Hematopoietic multipotent progenitor cell treated with erythropoietin and hydrocortisone succinate and interleukin-3 and kit ligand, for 17 days (in vitro differentiated cells): ENCODE measurements around the gene DSP.

Experiments
- DNase-seq: peaks from one replicate; pipeline ENCODE4 v3.0.0-alpha.2; 2015; ENCODE audit warnings: low spot score

Gene DSP, protein sequence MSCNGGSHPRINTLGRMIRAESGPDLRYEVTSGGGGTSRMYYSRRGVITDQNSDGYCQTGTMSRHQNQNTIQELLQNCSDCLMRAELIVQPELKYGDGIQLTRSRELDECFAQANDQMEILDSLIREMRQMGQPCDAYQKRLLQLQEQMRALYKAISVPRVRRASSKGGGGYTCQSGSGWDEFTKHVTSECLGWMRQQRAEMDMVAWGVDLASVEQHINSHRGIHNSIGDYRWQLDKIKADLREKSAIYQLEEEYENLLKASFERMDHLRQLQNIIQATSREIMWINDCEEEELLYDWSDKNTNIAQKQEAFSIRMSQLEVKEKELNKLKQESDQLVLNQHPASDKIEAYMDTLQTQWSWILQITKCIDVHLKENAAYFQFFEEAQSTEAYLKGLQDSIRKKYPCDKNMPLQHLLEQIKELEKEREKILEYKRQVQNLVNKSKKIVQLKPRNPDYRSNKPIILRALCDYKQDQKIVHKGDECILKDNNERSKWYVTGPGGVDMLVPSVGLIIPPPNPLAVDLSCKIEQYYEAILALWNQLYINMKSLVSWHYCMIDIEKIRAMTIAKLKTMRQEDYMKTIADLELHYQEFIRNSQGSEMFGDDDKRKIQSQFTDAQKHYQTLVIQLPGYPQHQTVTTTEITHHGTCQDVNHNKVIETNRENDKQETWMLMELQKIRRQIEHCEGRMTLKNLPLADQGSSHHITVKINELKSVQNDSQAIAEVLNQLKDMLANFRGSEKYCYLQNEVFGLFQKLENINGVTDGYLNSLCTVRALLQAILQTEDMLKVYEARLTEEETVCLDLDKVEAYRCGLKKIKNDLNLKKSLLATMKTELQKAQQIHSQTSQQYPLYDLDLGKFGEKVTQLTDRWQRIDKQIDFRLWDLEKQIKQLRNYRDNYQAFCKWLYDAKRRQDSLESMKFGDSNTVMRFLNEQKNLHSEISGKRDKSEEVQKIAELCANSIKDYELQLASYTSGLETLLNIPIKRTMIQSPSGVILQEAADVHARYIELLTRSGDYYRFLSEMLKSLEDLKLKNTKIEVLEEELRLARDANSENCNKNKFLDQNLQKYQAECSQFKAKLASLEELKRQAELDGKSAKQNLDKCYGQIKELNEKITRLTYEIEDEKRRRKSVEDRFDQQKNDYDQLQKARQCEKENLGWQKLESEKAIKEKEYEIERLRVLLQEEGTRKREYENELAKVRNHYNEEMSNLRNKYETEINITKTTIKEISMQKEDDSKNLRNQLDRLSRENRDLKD (N-terminal part only)

DNA sequence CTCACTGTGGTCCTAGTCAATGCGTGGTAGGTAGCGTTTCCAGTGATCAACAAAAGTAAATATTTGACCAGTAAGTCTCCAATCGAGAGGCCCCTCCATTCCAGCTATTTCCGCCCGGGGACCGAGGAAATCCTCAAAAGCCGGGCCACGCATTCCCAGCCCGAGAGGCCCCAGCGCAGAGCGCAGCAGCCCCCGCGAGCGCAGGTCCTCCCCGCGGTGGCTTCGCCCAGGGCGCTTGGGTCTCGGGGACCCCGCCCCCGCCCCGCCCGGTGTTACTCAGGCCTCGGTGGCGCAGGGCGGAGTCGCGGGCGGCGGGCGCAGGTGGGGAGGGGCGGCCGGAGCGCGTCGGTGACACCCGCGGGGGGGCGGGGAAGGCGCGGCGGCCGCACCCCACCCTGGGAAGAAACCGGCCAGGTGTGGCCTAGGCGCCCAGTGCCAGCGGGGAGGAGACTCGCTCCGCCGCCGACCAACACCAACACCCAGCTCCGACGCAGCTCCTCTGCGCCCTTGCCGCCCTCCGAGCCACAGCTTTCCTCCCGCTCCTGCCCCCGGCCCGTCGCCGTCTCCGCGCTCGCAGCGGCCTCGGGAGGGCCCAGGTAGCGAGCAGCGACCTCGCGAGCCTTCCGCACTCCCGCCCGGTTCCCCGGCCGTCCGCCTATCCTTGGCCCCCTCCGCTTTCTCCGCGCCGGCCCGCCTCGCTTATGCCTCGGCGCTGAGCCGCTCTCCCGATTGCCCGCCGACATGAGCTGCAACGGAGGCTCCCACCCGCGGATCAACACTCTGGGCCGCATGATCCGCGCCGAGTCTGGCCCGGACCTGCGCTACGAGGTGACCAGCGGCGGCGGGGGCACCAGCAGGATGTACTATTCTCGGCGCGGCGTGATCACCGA lies at the start of gene DSP:
Gene DSP (plus strand): TSS at position 497 of the 890 bp plus-strand sequence. CDS start 245 bp downstream, at position 742.
- DNase-seq: no peak

DNA sequence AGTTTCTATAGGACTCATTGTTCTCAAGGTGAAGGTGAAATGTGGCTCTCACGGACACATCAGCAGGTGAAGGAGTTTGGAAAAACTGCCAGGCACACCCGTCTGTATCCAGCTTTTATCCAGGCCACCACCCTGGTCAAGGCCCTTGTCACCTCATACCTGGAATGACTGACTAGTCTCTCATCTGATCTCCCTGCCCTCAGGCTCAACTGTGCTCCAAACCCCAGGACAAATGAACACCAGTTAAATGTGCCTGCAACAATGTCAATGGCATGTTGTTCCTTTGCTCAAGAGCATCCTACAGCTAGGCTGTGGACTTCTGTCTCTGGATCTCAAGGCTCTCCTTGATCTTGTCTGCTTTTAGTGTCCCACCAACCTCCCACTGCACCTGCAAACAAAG lies 47.6 kb upstream of the DSP start:
- DNase-seq: no peak

DNA sequence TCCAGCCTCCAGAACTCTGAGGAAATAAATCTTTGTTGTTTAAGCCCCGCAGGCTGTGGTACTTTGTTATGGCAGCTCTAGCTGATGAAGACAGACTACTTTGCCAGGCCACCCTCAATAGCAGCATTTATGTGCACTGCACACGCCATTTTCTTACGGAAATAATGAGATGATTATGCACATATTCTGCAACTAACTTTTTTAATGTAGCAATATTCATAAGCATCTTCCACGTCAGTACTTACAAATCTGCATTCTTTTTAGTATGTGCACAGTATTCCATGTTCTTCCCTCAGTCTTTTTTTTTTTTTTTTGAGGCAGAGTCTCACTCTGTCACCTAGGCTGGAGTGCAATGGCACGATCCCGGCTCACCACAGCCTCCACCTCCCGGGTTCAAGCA lies 46.8 kb upstream of the DSP start:
- no peak for DNase-seq

DNA sequence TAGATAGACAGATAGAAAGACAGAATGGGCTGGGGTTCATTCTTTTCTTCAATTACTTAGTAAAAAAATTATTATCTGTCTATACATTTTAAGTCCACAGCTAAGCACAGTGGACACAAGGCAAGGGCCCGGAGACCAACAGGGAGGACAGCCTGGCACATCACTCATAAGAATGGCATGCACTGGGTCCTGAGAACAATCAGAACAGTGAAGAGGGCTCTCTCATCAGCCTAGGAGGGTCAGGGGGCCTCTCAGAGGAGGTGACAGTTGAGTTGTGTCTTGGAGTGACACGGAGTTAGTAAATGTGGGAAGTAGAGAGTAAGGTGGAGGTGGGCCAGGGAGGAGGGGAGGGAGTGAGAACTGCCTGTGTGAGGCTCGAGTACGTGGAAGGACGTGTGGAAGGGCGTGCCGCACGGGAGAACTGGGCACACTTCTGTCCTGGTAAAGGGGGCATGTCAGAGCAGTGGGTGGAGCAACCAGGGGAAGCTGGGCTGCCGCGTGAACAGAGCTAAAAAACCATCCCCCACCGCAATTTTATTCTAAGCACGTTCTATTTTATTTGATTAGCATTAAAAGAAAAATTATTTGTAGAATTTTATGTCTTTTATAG lies 45.1 kb upstream of the DSP start:
- DNase-seq: no peak

DNA sequence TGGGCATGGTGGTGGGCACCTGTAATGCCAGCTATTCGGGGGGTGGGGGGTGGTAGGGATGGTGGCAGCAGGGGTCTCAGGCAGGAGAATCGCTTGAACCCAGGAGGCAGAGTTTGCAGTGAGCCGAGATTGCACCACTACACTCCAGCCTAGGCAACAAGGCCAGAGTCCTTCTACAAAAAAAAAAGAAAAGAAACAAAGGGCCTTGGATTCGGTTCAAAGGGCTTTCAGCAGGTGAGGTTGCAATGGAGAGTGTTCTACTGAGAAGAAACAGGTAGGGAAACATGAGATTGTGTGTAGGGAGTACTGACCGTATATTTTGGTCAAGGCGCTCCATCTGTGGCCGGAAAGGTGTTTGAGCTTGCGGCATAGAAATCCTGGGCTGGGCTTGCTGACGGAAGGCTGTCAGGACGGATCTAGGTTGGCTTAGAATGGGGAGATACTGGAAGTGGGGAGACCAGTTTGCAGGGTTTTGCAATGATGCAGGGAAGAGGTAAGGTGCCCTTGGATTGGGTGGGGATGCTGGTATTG lies 40.7 kb upstream of the DSP start:
- no peak for DNase-seq

DNA sequence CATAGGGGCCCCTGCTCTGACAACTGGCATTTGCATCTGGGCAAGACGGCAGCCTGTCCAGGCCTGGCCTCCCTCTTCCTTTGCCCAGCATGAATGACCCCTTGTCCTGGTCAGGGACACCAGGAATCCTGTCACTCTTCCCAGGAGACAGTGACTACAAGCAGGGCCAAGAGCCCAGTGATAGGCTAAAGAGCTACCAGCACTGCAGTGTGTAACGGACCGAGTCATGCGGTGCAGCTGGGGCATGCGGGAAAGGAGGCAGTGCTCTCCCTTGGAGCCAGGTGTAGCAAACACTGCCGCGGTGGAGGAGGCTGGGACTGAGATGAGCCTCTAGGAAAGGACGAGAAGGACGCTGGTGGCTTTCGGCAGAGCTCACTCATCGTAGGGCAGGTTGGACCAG lies 38.7 kb upstream of the DSP start:
- no peak for DNase-seq

DNA sequence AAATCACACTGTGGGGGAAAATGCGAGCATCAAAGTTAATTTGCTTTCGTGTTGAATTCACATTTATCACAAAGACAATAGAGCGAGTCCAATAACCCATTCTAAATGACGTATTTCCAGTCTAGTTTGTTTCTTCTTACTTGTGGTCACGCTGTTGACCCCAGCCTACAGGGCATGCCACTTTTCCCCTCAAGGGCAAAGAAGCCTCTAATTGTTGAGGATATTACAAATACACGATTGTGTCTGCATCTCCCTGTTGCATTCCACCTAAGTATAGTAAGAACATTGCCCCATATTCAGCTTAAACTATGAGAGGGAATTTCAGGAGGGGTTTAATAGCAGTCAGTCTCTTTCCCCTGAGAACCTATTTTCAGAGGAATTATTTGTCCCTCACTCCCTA lies 37.4 kb upstream of the DSP start:
- DNase-seq: no peak

DNA sequence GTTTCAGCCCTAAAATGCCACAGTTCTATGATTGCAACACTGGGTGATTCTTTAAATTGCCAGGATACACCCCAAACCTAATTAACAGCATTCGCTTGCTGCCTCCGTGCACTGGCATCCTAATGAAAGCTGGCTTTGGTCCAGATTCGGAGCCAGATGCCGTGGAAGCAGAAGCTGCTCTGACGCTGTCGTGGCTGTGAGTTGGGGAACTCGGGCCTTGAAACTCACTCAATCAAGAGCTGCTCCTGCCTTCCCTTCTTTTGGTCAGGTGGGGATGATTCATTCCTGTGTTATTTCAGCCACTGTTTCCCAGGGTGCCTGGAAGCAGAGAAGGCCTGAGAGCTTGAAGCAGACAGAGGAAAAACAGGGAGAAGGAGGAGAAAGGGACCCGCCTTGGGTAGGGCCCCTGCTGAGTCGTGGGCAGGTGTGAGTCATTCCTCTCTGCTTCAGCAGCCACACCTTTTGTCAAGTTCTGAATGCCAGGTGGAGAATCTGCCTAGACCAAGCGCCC lies 36.2 kb upstream of the DSP start:
- no peak for DNase-seq

DNA sequence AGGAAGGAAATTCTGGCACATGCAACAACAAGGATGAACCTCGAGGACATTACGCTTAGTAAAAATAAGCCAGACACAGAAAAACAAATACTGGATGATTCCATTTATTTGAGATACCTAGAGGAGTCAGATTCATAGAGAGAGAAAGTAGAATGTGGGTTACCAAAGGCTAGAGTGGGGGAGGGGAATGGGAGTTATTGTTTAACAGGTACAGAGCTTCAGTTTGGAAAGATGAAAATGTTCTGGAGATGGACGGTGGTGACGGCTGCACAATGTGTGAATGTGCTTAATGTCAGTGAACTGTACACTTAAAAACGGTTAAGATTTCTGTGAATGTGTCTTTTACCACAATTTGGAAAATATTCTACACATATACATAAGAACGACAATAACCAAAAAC lies 33.9 kb upstream of the DSP start:
- no peak for DNase-seq

DNA sequence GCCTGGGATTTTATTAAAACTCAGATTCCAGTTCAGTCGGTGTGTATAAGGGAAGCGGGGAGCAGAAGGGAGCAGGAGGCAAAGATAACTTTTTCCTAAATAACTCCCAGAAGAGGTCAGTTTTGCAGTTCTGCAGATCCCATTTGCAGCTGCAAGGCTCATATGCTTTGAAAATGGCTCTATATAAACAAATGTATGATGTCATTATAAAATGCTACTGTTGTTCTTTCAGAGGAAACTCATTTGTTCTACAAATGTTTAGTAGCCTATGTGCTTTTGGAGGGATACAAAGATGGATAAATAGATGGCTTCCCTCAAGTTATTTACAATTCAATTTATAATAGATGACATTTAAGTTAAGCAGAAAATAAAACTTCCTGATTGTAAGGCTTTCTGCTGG lies 29.2 kb upstream of the DSP start:
- no peak for DNase-seq

DNA sequence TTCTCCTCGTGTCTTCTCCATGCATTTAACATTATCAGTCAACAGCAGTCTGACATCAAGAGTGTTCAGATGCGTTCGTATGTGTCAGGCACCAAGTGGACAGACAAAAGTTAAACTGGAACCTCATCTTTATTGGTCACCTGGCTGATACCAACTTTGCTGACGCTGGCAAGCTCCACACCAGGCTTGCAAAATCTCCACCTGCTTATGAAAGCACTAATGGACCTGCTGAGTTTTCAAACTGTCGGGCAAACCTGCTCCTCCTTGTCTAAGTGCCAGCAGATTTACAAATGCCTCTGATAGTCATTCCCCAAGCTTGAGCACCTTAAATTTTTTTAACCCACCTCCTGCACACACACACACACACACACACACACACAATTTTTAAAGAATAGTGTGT lies 27.9 kb upstream of the DSP start:
- no peak for DNase-seq

DNA sequence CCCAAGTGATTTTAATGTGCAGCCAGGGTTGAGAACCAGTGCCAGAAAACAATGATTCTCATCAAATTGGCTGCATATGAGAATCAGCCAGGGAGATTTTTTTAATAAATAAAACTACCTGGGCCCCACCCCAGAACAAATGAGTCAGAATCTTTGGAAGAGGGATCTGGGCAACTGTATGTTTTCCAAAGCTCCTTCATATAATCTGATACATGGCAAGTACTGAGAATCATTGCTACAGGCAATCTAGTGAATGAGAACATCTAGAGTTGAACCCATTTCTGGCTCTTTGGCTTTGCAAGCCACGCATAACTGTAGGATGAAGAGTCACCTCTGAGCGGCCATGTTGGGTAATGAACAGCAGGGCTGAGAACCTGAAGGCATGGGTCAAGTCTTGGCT lies 26.1 kb upstream of the DSP start:
- DNase-seq: no peak

DNA sequence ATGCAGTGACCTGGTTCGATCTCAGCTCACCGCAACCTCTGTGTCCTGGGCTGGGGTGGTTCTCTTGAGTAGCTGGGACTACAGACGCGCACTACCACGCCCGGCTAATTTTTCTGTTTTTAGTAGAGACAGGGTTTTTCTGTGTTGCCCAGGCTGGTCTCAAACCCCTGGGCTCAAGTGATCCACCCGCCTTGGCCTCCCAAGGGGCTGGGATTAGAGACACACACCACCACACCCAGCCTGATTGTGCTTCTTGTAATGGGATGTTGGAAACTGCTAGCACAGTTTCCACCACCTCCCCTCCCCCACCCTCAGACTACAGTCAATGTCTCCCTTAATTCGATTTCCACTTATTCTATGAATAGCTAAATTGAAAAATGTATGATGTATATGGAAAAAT lies 22.6 kb upstream of the DSP start:
- DNase-seq: no peak

DNA sequence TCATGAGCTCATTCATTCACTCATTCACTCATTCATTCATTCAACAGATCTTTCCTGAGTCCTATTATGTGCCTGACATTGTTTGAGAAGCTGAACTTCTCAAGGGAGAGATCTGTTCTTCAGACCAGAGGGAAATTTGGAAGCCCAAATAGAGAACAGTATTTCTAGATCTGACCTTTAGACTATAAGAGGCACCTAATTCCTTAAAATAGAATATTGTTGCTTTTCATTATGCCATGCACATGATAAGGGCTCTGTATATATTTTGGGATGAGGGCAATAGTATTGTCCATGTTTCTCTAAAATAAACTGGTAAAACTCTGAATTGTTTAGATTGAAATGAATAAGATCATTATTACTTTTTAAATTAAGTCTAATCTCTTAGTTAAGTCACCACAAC lies 18.6 kb upstream of the DSP start:
- no peak for DNase-seq

DNA sequence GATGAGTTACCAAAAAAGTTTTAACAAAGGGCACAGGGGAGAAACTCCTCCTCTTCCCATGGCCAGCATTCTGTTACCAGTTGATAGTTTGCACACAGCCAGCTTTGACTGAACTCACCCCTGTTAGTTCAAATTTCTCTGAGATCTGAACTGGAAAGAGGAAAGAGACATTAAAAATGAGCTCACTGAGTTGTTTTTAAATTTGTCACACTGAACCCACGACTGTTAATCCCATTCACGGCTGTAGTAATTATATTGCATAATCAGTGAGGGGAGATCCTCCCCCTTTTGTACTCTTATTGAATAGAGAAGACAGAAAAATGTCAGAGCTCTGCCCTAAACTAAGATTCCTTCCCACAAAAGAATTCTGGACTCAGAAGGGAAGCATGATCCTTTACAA lies 17.5 kb upstream of the DSP start:
- no peak for DNase-seq

DNA sequence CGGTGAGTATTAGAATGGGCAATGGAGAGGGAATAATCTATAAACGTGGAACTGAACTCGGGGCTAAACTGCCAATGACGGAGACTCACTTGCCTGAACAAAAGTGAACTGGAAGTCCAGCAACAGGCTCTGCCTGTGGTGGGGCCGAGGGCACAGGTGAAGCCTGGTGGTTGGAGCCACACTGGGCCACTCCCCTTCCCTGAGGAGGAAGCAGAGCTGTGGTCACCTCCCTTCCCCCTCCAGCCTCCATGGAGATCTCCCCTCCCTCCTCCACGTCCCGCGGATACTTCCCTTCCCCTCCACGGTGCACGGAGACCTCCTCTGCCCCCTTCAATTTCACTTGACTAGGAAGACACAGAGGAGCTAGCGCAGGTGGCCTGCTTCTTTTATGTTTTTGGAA lies 14.7 kb upstream of the DSP start:
- no peak for DNase-seq

DNA sequence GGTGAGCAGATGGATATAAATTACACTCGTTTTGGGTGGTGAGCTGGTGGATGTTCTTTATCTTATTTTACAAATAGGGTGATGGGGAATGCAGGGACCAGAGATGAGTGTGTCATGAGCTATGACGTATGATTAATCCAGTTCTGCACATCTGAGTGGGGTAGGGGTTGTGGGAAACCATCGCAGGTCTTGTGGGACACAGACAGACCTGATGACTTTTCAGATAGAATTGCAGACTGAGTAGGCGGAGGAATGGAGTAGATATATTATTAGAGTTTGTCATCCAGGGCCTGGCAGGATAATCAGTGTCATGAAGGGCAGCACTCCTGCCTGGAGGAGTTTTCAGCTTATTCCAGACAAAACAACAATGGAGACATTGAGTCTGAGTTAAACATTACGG lies 12.9 kb upstream of the DSP start:
- no peak for DNase-seq

DNA sequence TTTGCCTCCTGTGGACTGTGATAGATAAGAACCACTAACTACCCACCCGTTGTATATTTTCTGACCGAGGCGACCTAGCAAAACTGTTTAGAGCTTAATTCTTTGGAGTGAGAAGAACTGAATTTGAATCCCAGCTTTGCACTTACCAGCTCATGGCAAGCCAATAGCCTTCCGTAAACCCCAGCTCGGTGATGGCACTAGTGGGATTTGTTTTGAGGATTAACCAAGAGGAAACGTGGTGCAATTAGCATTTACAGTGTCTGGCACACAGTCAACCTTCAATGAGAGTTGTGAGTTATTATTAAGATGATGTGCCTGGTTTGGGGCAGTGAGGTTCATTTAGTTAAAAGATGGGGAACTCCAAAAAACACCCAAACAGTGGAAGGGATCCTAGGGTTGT lies 12.3 kb upstream of the DSP start:
- no peak for DNase-seq

DNA sequence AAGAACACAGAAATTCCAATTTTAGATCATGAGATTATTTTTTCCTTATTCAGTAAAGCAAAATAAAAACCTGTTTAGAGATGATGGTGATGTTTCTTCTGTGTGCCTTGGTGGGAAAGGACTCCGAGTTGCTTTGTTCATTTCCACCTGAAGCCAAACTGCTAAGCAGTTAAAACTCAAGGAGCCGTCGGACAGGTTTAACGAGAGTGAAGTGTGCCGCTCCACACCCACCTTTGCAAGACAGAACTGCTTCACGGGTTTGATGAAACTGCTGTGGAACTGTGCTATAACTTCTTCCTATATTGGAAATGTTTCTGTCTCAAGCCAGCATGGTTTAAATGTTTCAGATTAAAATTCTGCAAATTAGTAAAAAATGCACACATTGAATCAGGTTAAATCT lies 9.2 kb upstream of the DSP start:
- DNase-seq: no peak

DNA sequence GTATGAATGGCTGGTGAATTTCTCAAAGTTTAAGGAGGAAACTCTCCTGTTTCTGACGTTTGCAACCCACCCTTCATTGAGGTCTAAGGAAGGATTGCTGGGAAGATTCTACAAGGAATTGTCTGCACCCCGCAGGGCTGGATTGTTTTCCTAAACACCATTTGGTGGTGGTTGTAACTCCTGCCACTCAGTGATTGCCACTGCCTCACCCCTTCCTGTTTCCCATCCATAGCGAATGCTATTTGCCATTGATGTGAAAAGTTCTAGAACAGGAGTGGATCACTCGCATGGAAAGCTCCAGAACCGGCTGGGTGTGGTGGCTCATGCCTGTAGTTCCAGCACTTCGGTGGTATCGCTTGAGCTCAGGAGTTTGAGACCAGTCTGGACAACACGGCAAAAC lies 8.7 kb upstream of the DSP start:
- no peak for DNase-seq

DNA sequence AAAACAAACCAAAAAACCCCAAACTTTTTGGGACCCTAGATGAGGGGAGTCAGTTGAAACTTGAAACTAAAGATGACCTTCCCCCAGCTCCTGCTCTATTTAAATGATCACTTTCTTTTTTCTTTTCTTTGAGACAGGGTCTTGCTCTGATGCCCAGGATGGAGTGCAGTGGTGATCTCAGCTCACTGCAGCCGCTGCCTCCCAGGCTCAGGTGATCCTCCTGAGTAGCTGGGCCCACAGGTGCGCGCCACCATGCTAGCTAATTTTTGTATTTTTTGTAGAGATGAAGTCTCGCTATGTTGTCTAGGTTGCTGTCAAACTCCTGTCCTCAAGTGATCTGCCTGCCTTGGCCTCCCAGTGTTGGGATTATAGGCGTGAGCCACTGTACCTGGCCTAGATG lies 7.3 kb upstream of the DSP start:
- no peak for DNase-seq
